GM19455 (cell line): ENCODE measurements around the gene MYCT1.
"Not testable (repeated sequence)": the region's sequence is repeated elsewhere in the genome, so short reads cannot be mapped to it uniquely, and the experiment has no call there.

Experiments
- ATAC-seq: cut with Tn5 transposase; IDR thresholded peaks from one replicate; pipeline ENCODE4 v1.9.1; 2021; ENCODE audit not compliant: unreplicated experiment

The MYCT1 gene

GRCh38 chr6:152697634-152698033, at the start of gene MYCT1:
Gene MYCT1 (plus strand): TSS chr6:152697897. CDS start chr6:152697903, 6 bp downstream.
- no peak for ATAC-seq

- ATAC-seq, result no peak
These were observed 49.6 kb upstream of the MYCT1 start for GRCh38 chr6:152648105-152648504.

- ATAC-seq, result no peak
These were observed 45.7 kb upstream of the MYCT1 start for GRCh38 chr6:152651986-152652385.

- ATAC-seq, result no peak
These were observed 35.9 kb upstream of the MYCT1 start for GRCh38 chr6:152661776-152662175.

GRCh38 chr6:152669895-152670294, 27.8 kb upstream of the MYCT1 start:
- no peak for ATAC-seq

GRCh38 chr6:152671171-152671570, 26.5 kb upstream of the MYCT1 start:
- no peak for ATAC-seq

GRCh38 chr6:152673236-152673635, 24.5 kb upstream of the MYCT1 start:
- ATAC-seq, result no peak

GRCh38 chr6:152680151-152680550, 17.5 kb upstream of the MYCT1 start:
- no peak for ATAC-seq

- ATAC-seq, result no peak
These were observed 16.7 kb upstream of the MYCT1 start for GRCh38 chr6:152680879-152681517.

- no peak for ATAC-seq
These were observed 15.6 kb upstream of the MYCT1 start for GRCh38 chr6:152682141-152682540.

GRCh38 chr6:152682935-152683334, 14.8 kb upstream of the MYCT1 start:
- not testable (repeated sequence) for ATAC-seq

GRCh38 chr6:152685819-152686218, 11.9 kb upstream of the MYCT1 start:
- no peak for ATAC-seq

GRCh38 chr6:152695372-152696045, 2.2 kb upstream of the MYCT1 start:
- no peak for ATAC-seq

- no peak for ATAC-seq
These were observed 1.2 kb upstream of the MYCT1 start for GRCh38 chr6:152696522-152696921.

GRCh38 chr6:152698692-152699091, 995 bp downstream of the MYCT1 start:
- ATAC-seq, result no peak

GRCh38 chr6:152700427-152700826, 2.7 kb downstream of the MYCT1 start:
- no peak for ATAC-seq

- ATAC-seq, result no peak
These were observed 3.6 kb downstream of the MYCT1 start for GRCh38 chr6:152701081-152701862.

GRCh38 chr6:152701863-152702401, 4.2 kb downstream of the MYCT1 start:
- no peak for ATAC-seq

GRCh38 chr6:152703750-152704149, 6.1 kb downstream of the MYCT1 start:
- not testable (repeated sequence) for ATAC-seq

GRCh38 chr6:152705327-152705726, 7.6 kb downstream of the MYCT1 start:
- no peak for ATAC-seq

- ATAC-seq, result no peak
These were observed 18.6 kb downstream of the MYCT1 start for GRCh38 chr6:152716322-152716721.

- ATAC-seq, result no peak
These were observed 23.3 kb downstream of the MYCT1 start for GRCh38 chr6:152720974-152721373.
